Measurements from ENCODE around the gene MCTP1. TPM values are rescaled to one million over a fixed set of nuclear protein-coding genes. Genes with fewer than 3 reads are reported as not detected.
A peak's percentile ranks its signal among the peaks of the same experiment; 100 is the strongest.

MCTP1 gene
- total RNA-seq, 2 experiments from 2014 or later, result not detected

GRCh38 chr5:94928891-94929290 lies 356.0 kb downstream of the MCTP1 start:
- CTCF ChIA-PET, result no interaction called here
- Mint-ChIP-seq H3K4me1 (ENCODE audit: low read depth) (no peaks in the 10 kb centered on the region), H3K27ac (no peak overlapping the region), H3K27me3 (ENCODE audit: low read depth) (no peaks in the 10 kb centered on the region), H3K9me3 (no peaks in the 10 kb centered on the region), H3K4me3 (no peak overlapping the region), H3K36me3 (ENCODE audit: low read depth) (no peaks in the 10 kb centered on the region)
- intact Hi-C loops (cut with micrococcal nuclease), result no loop called here
- no peak for DNase-seq

DNA sequence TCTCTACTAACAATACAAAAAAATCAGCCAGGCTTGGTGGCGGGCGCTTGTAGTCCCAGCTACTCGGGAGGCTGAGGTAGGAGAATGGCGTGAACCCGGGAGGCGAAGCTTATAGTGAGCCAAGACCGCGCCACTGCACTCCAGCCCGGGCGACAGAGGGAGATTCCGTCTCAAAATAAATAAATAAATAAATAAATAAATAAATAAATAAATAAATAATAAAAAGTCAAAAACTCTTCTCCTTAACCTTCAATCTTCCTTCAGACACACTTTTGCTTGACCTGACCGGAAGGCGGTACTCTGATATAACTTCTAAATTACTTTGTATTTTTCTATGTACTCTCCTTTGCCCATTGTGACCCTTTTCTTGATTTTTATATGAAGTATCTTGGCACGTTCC lies 364.3 kb downstream of the MCTP1 start:
- H3K4me3 Mint-ChIP-seq, result no peak overlapping the region
- no peaks in the 10 kb centered on the region for H3K9me3 Mint-ChIP-seq
- CTCF ChIA-PET, result no interaction called here
- no peak for DNase-seq
- H3K27ac Mint-ChIP-seq, result no peak overlapping the region
- H3K4me1 Mint-ChIP-seq (ENCODE audit: low read depth), result no peaks in the 10 kb centered on the region
- peaks cover 3% of the 10 kb centered on the region for H3K27me3 Mint-ChIP-seq (ENCODE audit: low read depth)
- intact Hi-C loops (cut with micrococcal nuclease), result no loop called here
- no peaks in the 10 kb centered on the region for H3K36me3 Mint-ChIP-seq (ENCODE audit: low read depth)

DNA sequence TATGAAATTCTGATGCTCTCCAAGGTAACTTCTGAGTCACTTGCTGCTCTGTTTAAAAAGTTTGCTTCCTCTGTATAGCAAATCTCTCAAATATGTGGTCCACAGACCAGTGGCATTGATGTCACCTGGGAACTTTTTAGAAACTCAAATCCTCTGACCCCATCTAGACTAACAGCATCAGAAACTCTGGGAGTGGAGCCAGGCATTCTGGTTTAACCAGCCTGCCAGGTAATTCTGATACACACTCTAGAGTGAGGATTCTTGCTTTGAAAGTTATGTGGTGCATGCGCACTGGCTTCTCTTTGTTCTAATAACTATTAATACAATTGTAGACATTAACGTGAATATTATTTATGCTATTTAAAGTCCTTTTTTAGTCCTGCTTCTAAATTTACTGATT lies 368.3 kb downstream of the MCTP1 start:
- Mint-ChIP-seq H3K4me1 (ENCODE audit: low read depth) (no peaks in the 10 kb centered on the region), H3K27ac (no peak overlapping the region), H3K4me3 (no peak overlapping the region), H3K27me3 (ENCODE audit: low read depth) (peaks cover 3% of the 10 kb centered on the region), H3K36me3 (ENCODE audit: low read depth) (no peaks in the 10 kb centered on the region), H3K9me3 (no peaks in the 10 kb centered on the region)
- intact Hi-C loops (cut with micrococcal nuclease), result no loop called here
- CTCF ChIA-PET, result no interaction called here
- no peak for DNase-seq

- H3K36me3 Mint-ChIP-seq (ENCODE audit: low read depth), result no peaks in the 10 kb centered on the region
- intact Hi-C loops (cut with micrococcal nuclease), result no loop called here
- peaks cover 2% of the 10 kb centered on the region for H3K27me3 Mint-ChIP-seq (ENCODE audit: low read depth)
- no peak overlapping the region for H3K27ac Mint-ChIP-seq
- no peak overlapping the region for H3K4me3 Mint-ChIP-seq
- DNase-seq, result no peak
- CTCF ChIA-PET, result interaction anchor here (0.5 to 0.6 kb wide), 2 partner anchors 361 to 960 kb away, joined by 3 to 4 read pairs; no protein-coding TSS in a partner anchor
- no peaks in the 10 kb centered on the region for H3K9me3 Mint-ChIP-seq
- H3K4me1 Mint-ChIP-seq (ENCODE audit: low read depth), result no peaks in the 10 kb centered on the region
These were observed 373.6 kb downstream of the MCTP1 start for GRCh38 chr5:94911276-94911675.

- H3K4me3 Mint-ChIP-seq, result no peak overlapping the region
- H3K9me3 Mint-ChIP-seq, result no peaks in the 10 kb centered on the region
- H3K27ac Mint-ChIP-seq, result no peak overlapping the region
- CTCF ChIA-PET, result interaction anchor here (0.5 to 0.6 kb wide), 2 partner anchors 360 to 960 kb away, joined by 3 to 4 read pairs; no protein-coding TSS in a partner anchor
- no peaks in the 10 kb centered on the region for H3K27me3 Mint-ChIP-seq (ENCODE audit: low read depth)
- intact Hi-C loops (cut with micrococcal nuclease), result no loop called here
- DNase-seq, result no peak
- H3K4me1 Mint-ChIP-seq (ENCODE audit: low read depth), result no peaks in the 10 kb centered on the region
- no peaks in the 10 kb centered on the region for H3K36me3 Mint-ChIP-seq (ENCODE audit: low read depth)
These were observed 374.2 kb downstream of the MCTP1 start for GRCh38 chr5:94910721-94911120.

DNA sequence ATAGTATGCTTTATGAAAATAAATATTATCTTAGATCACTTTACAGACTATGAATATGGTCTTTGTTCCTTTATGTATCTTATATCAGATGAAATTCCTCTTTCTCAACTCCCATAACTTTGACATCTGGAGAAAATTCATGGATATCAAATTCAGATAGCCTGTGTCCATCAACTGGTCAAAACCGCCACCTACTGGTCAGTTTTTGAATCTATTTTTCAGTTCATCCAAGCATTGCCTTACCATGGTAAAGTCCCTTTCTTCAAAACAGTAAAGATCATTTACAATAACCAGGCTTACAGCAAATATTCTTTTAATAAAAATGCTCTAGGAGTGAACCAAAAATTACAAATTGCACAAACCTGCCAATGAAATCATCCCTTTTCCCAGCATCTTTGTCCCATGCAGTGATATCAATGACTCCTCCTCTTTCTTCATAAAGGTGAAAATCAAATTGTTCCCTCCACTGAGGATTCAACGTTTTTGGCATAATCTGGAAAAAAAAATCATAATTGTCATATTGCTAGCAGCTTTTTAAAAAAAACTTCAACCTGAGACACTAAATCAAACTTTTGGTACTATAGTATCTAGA lies 375.9 kb downstream of the MCTP1 start:
- Mint-ChIP-seq H3K27me3 (ENCODE audit: low read depth) (no peaks in the 10 kb centered on the region), H3K4me3 (no peak overlapping the region), H3K4me1 (ENCODE audit: low read depth) (no peaks in the 10 kb centered on the region), H3K36me3 (ENCODE audit: low read depth) (no peaks in the 10 kb centered on the region), H3K27ac (no peak overlapping the region), H3K9me3 (no peaks in the 10 kb centered on the region)
- CTCF ChIA-PET, result interaction anchor here (1.2 to 1.4 kb wide), 2 partner anchors 9 to 171 kb away, joined by 3 to 6 read pairs; no protein-coding TSS in a partner anchor
- peak; percentile 26 for DNase-seq
- intact Hi-C loops (cut with micrococcal nuclease), result loop anchor here (2.0 to 10.0 kb wide), 3 partner anchors 78 to 994 kb away; no protein-coding TSS in a partner anchor

- Mint-ChIP-seq H3K36me3 (ENCODE audit: low read depth) (no peaks in the 10 kb centered on the region), H3K4me3 (no peak overlapping the region), H3K9me3 (no peaks in the 10 kb centered on the region), H3K4me1 (ENCODE audit: low read depth) (no peaks in the 10 kb centered on the region), H3K27ac (no peak overlapping the region), H3K27me3 (ENCODE audit: low read depth) (no peaks in the 10 kb centered on the region)
- no peak for DNase-seq
- CTCF ChIA-PET, result no interaction called here
- intact Hi-C loops (cut with micrococcal nuclease), result loop anchor here (5.0 to 10.0 kb wide), 2 partner anchors 379 to 992 kb away; no protein-coding TSS in a partner anchor
These were observed 378.1 kb downstream of the MCTP1 start for GRCh38 chr5:94906750-94907149.

DNA sequence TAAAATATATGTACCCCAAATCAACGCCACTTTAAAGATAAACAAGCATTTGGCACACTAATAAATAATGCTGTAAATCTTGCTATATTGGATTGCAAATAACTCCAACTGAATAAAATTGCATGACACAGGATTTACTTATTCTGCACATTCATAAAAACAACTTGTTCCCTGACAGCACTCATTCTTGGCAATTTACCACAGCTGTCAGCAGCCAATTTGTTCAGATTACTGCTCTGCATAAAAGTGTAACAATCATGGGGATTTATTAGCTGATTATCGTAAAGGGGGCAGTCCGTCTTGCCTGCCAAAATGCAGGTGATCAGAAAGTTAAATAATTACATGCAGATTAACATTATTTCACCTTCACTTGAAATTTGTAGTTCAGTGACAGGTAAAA lies 381.2 kb downstream of the MCTP1 start:
- H3K27ac Mint-ChIP-seq, result no peak overlapping the region
- CTCF ChIA-PET, result no interaction called here
- H3K9me3 Mint-ChIP-seq, result no peaks in the 10 kb centered on the region
- no peaks in the 10 kb centered on the region for H3K36me3 Mint-ChIP-seq (ENCODE audit: low read depth)
- no peak for DNase-seq
- no peak overlapping the region for H3K4me3 Mint-ChIP-seq
- H3K4me1 Mint-ChIP-seq (ENCODE audit: low read depth), result peaks cover 3% of the 10 kb centered on the region
- intact Hi-C loops (cut with micrococcal nuclease), result loop anchor here (10.0 kb wide), 1 partner anchor 989 kb away; no protein-coding TSS in a partner anchor
- H3K27me3 Mint-ChIP-seq (ENCODE audit: low read depth), result no peaks in the 10 kb centered on the region

GRCh38 chr5:94901191-94901979 lies 383.5 kb downstream of the MCTP1 start:
- Mint-ChIP-seq H3K4me3 (no peak overlapping the region), H3K27me3 (ENCODE audit: low read depth) (no peaks in the 10 kb centered on the region), H3K4me1 (ENCODE audit: low read depth) (peaks cover 3% of the 10 kb centered on the region), H3K9me3 (no peaks in the 10 kb centered on the region), H3K27ac (no peak overlapping the region), H3K36me3 (ENCODE audit: low read depth) (no peaks in the 10 kb centered on the region)
- no peak for DNase-seq
- CTCF ChIA-PET, result no interaction called here
- intact Hi-C loops (cut with micrococcal nuclease), result loop anchor here (10.0 kb wide), 1 partner anchor 987 kb away; no protein-coding TSS in a partner anchor

DNA sequence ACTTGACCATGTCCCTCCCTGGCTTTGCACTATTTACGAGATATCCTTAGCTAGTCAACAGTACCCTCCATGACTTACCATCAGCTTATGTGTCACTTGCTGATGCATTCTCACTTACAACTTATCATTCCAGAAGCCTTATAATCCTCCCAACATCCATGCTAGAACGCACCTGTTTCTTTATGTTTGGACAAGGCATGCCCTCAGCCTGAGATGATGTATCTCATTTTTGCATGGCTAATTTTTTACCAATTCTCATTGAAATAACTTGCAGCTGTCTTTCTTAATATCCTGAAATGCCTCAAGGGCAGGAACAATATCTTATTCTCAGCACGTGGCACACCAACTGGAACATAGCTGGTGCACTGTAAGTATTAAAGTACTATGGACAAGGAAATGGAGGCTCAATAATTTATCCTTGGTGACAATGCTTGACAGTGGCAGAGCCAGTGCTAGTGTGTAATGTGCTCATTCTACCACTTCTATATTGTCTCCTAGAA lies 384.8 kb downstream of the MCTP1 start:
- DNase-seq, result no peak
- intact Hi-C loops (cut with micrococcal nuclease), result loop anchor here (10.0 kb wide), 1 partner anchor 985 kb away; no protein-coding TSS in a partner anchor
- no peak overlapping the region for H3K27ac Mint-ChIP-seq
- no peaks in the 10 kb centered on the region for H3K9me3 Mint-ChIP-seq
- H3K4me3 Mint-ChIP-seq, result no peak overlapping the region
- peaks cover 3% of the 10 kb centered on the region for H3K4me1 Mint-ChIP-seq (ENCODE audit: low read depth)
- no peaks in the 10 kb centered on the region for H3K36me3 Mint-ChIP-seq (ENCODE audit: low read depth)
- CTCF ChIA-PET, result interaction anchor here (0.6 kb wide), 1 partner anchor 790 kb away, joined by 5 read pairs; no protein-coding TSS in a partner anchor
- H3K27me3 Mint-ChIP-seq (ENCODE audit: low read depth), result no peaks in the 10 kb centered on the region

GRCh38 chr5:94893412-94894135 lies 391.3 kb downstream of the MCTP1 start:
- Mint-ChIP-seq H3K27ac (no peak overlapping the region), H3K4me3 (no peak overlapping the region), H3K36me3 (ENCODE audit: low read depth) (no peaks in the 10 kb centered on the region), H3K27me3 (ENCODE audit: low read depth) (peaks cover 4% of the 10 kb centered on the region), H3K9me3 (no peaks in the 10 kb centered on the region), H3K4me1 (ENCODE audit: low read depth) (no peaks in the 10 kb centered on the region)
- DNase-seq, result no peak
- CTCF ChIA-PET, result interaction anchor here (1.0 kb wide), 1 partner anchor 9 kb away, joined by 3 read pairs; no protein-coding TSS in a partner anchor
- intact Hi-C loops (cut with micrococcal nuclease), result no loop called here

- CTCF ChIA-PET, result no interaction called here
- intact Hi-C loops (cut with micrococcal nuclease), result no loop called here
- H3K27me3 Mint-ChIP-seq (ENCODE audit: low read depth), result peaks cover 4% of the 10 kb centered on the region
- no peak overlapping the region for H3K4me3 Mint-ChIP-seq
- no peaks in the 10 kb centered on the region for H3K9me3 Mint-ChIP-seq
- no peaks in the 10 kb centered on the region for H3K4me1 Mint-ChIP-seq (ENCODE audit: low read depth)
- no peak overlapping the region for H3K27ac Mint-ChIP-seq
- no peaks in the 10 kb centered on the region for H3K36me3 Mint-ChIP-seq (ENCODE audit: low read depth)
- no peak for DNase-seq
These were observed 392.9 kb downstream of the MCTP1 start for GRCh38 chr5:94891972-94892371.

Data from activated naive CD4-positive, alpha-beta T cell treated with anti-CD3 and anti-CD28 coated beads for 36 hours (primary cell).